HEK293 (cell line): ENCODE data around the gene KRI1.

Experiments used
- CTCF ChIA-PET: fragments of 350-600 bp; formaldehyde crosslinking; extraction: SDS; loops from one replicate; lab custom pipeline; 2021; ENCODE audit warnings: antibody characterized with exemption; lab: Yijun Ruan, JAX
- POLR2A ChIA-PET: fragments of 300-600 bp; formaldehyde crosslinking; extraction: SDS; loops from one replicate; lab custom pipeline; 2020; ENCODE audit warnings: antibody characterized with exemption, inconsistent platforms; lab: Yijun Ruan, JAX
- H3K27ac ChIP-seq: fragments of 200-500 bp; sonication (Bioruptor generic); 2 replicates; pipeline ENCODE4 v1.5.1; 2014; ENCODE audit warnings: low read depth, low read length, control low read depth, inconsistent platforms; ENCODE audit errors: extremely low read depth
- H3K36me3 ChIP-seq, 2 experiments: fragments of 200-500 bp in 1 of 2; sonication (Bioruptor generic) in 1 of 2; 1 replicate in 1 of 2; 2 replicates in 1 of 2; pipeline ENCODE4 v1.5.1; 2014 to 2017; ENCODE audit warnings: inconsistent platforms in 2 of 2, low read length in 2 of 2; ENCODE audit not compliant: control insufficient read depth in 2 of 2, insufficient read depth in 1 of 2
- H3K4me1 ChIP-seq: fragments of 200-500 bp; sonication (Bioruptor generic); 2 replicates; pipeline ENCODE4 v1.5.1; 2014; ENCODE audit warnings: mild to moderate bottlenecking, low read length, inconsistent platforms; ENCODE audit not compliant: control insufficient read depth, insufficient read depth
- H3K4me3 ChIP-seq: 2 replicates; pipeline ENCODE4 v1.5.1; 2011; ENCODE audit warnings: low read depth, mild to moderate bottlenecking, control low read depth, low read length, moderate library complexity
- H3K9me3 ChIP-seq: fragments of 200-500 bp; sonication (Bioruptor generic); 2 replicates; pipeline ENCODE4 v1.5.1; 2014; ENCODE audit warnings: low read depth, low read length, inconsistent platforms; ENCODE audit not compliant: control insufficient read depth, insufficient read depth
- BCL11A ChIP-seq: fragments of 450-650 bp; formaldehyde crosslinking; IDR thresholded peaks from 2 replicates; pipeline ENCODE4 v1.5.1; 2016; ENCODE audit warnings: low read depth, missing biosample characterization, missing genetic modification characterization
- BCL6B ChIP-seq: fragments of 450-650 bp; formaldehyde crosslinking; IDR thresholded peaks from 2 replicates; pipeline ENCODE4 v1.5.1; 2017; ENCODE audit warnings: missing biosample characterization, missing genetic modification characterization
- EGR2 ChIP-seq: fragments of 450-650 bp; formaldehyde crosslinking; IDR thresholded peaks from 2 replicates; pipeline ENCODE4 v1.5.1; 2016; ENCODE audit warnings: low read depth, missing biosample characterization, missing genetic modification characterization
- KLF1 ChIP-seq: fragments of 450-650 bp; formaldehyde crosslinking; IDR thresholded peaks from 2 replicates; pipeline ENCODE4 v1.5.1; 2016; ENCODE audit warnings: missing biosample characterization, missing genetic modification characterization
- OVOL3 ChIP-seq: fragments of 450-650 bp; formaldehyde crosslinking; IDR thresholded peaks from 2 replicates; pipeline ENCODE4 v1.5.1; 2016; ENCODE audit warnings: missing biosample characterization, missing genetic modification characterization
- PBX3 ChIP-seq: sonication (generic); formaldehyde crosslinking; IDR thresholded peaks from 2 replicates; pipeline ENCODE4 v1.8.1; 2022; ENCODE audit warnings: mild to moderate bottlenecking, moderate library complexity, missing genetic modification reagents
- SP3 ChIP-seq: fragments of 450-650 bp; formaldehyde crosslinking; IDR thresholded peaks from 2 replicates; pipeline ENCODE4 v1.5.1; 2016; ENCODE audit warnings: missing biosample characterization, missing genetic modification characterization
- TCF7L2 ChIP-seq: IDR thresholded peaks from 2 replicates; pipeline ENCODE4 v1.6.1; 2011; ENCODE audit warnings: low read depth, mild to moderate bottlenecking, inconsistent platforms, low read length, moderate library complexity, borderline replicate concordance
- TSHZ1 ChIP-seq: fragments of 450-650 bp; formaldehyde crosslinking; IDR thresholded peaks from 2 replicates; pipeline ENCODE4 v1.5.1; 2016; ENCODE audit warnings: missing biosample characterization, missing genetic modification characterization, borderline replicate concordance
- ZBTB48 ChIP-seq: fragments of 450-650 bp; formaldehyde crosslinking; IDR thresholded peaks from 2 replicates; pipeline ENCODE4 v1.5.1; 2016; ENCODE audit warnings: missing biosample characterization, missing genetic modification characterization
- ZFHX2 ChIP-seq: fragments of 450-650 bp; formaldehyde crosslinking; conservative IDR thresholded peaks from 2 replicates; pipeline ENCODE4 v1.5.1; 2016; ENCODE audit warnings: missing biosample characterization, missing genetic modification characterization
- ZFP69B ChIP-seq: fragments of 450-650 bp; formaldehyde crosslinking; IDR thresholded peaks from 2 replicates; pipeline ENCODE4 v1.5.1; 2016; ENCODE audit warnings: missing biosample characterization, missing genetic modification characterization
- ZNF133 ChIP-seq: fragments of 450-650 bp; formaldehyde crosslinking; IDR thresholded peaks from 2 replicates; pipeline ENCODE4 v1.5.1; 2016; ENCODE audit warnings: missing biosample characterization, missing genetic modification characterization
- ZNF221 ChIP-seq: fragments of 450-650 bp; formaldehyde crosslinking; IDR thresholded peaks from 2 replicates; pipeline ENCODE4 v1.5.1; 2017; ENCODE audit warnings: missing biosample characterization, missing genetic modification characterization, borderline replicate concordance
- ZNF223 ChIP-seq: fragments of 450-650 bp; formaldehyde crosslinking; IDR thresholded peaks from 2 replicates; pipeline ENCODE4 v1.5.1; 2016; ENCODE audit warnings: missing biosample characterization, missing genetic modification characterization
- ZNF548 ChIP-seq: fragments of 450-650 bp; formaldehyde crosslinking; IDR thresholded peaks from 2 replicates; pipeline ENCODE4 v1.5.1; 2016; ENCODE audit warnings: missing biosample characterization, missing genetic modification characterization
- ZNF549 ChIP-seq: fragments of 450-650 bp; IDR thresholded peaks from 2 replicates; pipeline ENCODE4 v1.5.1; 2018; ENCODE audit warnings: missing biosample characterization, missing genetic modification characterization, mild to moderate bottlenecking, inconsistent platforms, moderate library complexity
- ZNF664 ChIP-seq: fragments of 450-650 bp; formaldehyde crosslinking; IDR thresholded peaks from 2 replicates; pipeline ENCODE4 v1.5.1; 2016; ENCODE audit warnings: missing biosample characterization, missing genetic modification characterization
- ZNF692 ChIP-seq: fragments of 450-650 bp; formaldehyde crosslinking; IDR thresholded peaks from 2 replicates; pipeline ENCODE4 v1.5.1; 2016; ENCODE audit warnings: missing biosample characterization, missing genetic modification characterization
- ZNF747 ChIP-seq: fragments of 450-650 bp; formaldehyde crosslinking; IDR thresholded peaks from 2 replicates; pipeline ENCODE4 v1.5.1; 2016; ENCODE audit warnings: missing biosample characterization, missing genetic modification characterization
- ZNF843 ChIP-seq: fragments of 450-650 bp; formaldehyde crosslinking; IDR thresholded peaks from 2 replicates; pipeline ENCODE4 v1.5.1; 2016; ENCODE audit warnings: missing biosample characterization, missing genetic modification characterization
- ZSCAN18 ChIP-seq: fragments of 450-650 bp; formaldehyde crosslinking; IDR thresholded peaks from 2 replicates; pipeline ENCODE4 v1.5.1; 2016; ENCODE audit warnings: missing biosample characterization, missing genetic modification characterization

Gene KRI1

GRCh38 chr19:10604460-10604980, 38.7 kb upstream of the KRI1 start:
- Histone ChIP-seq H3K36me3 (no peaks in the 10 kb centered on the region), H3K27ac (no peak overlapping the region), H3K4me1 (no peaks in the 10 kb centered on the region), H3K4me3 (no peak overlapping the region), H3K9me3 (no peaks in the 10 kb centered on the region)
- POLR2A ChIA-PET = interaction anchor here (0.6 kb wide), 1 partner anchor 542 kb away, joined by 7 read pairs; no protein-coding TSS in a partner anchor
- CTCF ChIA-PET = interaction anchor here (0.7 to 1.5 kb wide), 3 partner anchors 12 to 24 kb away, joined by 4 to 7 read pairs (median 5); no protein-coding TSS in a partner anchor
- TF ChIP-seq ZNF692 (tag by site-specific recombination) (0 out of 2 replicates have a peak, but pooled peaks have one; percentile 37), ZNF843 (tag by site-specific recombination) (no peak), TSHZ1 (tag by site-specific recombination) (no peak), ZNF549 (tag by site-specific recombination) (no peak), OVOL3 (tag by site-specific recombination) (no peak), ZFP69B (tag by site-specific recombination) (0 out of 2 replicates have a peak, but pooled peaks have one; percentile 21)

- H3K27ac ChIP-seq = no peak overlapping the region
These were observed 38.2 kb upstream of the KRI1 start for GRCh38 chr19:10603873-10604459.

More at GRCh38 chr19:10603873-10604459, 38.2 kb upstream of the KRI1 start:
- no peaks in the 10 kb centered on the region for H3K36me3 ChIP-seq
- CTCF ChIA-PET = interaction anchor here (0.7 to 1.5 kb wide), 3 partner anchors 13 to 23 kb away, joined by 4 to 7 read pairs (median 5); no protein-coding TSS in a partner anchor
- POLR2A ChIA-PET = interaction anchor here (0.6 kb wide), 2 partner anchors 224 to 543 kb away, joined by 3 to 7 read pairs; partner anchors contain the start of gene TYK2
- H3K4me1 ChIP-seq = no peaks in the 10 kb centered on the region
- no peak overlapping the region for H3K4me3 ChIP-seq
- TF ChIP-seq ZNF548 (tag by site-specific recombination) (no peak), ZBTB48 (tag by site-specific recombination) (peak; percentile 46; the same call in 1 of the 2 replicates), KLF1 (no peak), ZFHX2 (tag by site-specific recombination) (0 out of 2 replicates have a peak, but pooled peaks have one; percentile 8), ZNF664 (no peak), ZNF223 (tag by site-specific recombination) (no peak), ZSCAN18 (tag by site-specific recombination) (no peak), PBX3 (CRISPR knock-in tag) (no peak), EGR2 (tag by site-specific recombination) (0 out of 2 replicates have a peak, but pooled peaks have one; percentile 23), SP3 (tag by site-specific recombination) (no peak), ZNF221 (no peak), ZNF747 (tag by site-specific recombination) (no peak), BCL11A (tag by site-specific recombination) (no peak), TCF7L2 (no peak), ZNF133 (tag by site-specific recombination) (no peak), BCL6B (tag by site-specific recombination) (no peak)
- TF ChIP-seq, all 188 proteins: peak for 3
- no peaks in the 10 kb centered on the region for H3K9me3 ChIP-seq
